Naive thymus-derived CD4-positive, alpha-beta T cell (primary cell): ENCODE data around the gene CTNNAL1. TPM values are rescaled to one million over a fixed set of nuclear protein-coding genes. Genes with fewer than 3 reads are reported as not detected.

ENCODE experiments used
- ATAC-seq: fragments of 150-1000 bp; cut with Tn5 transposase; 2 replicates; pipeline ENCODE4 v1.10.0; 2021; ENCODE audit warnings: mild to moderate bottlenecking, moderate library complexity
- CTCF ChIA-PET: fragments of 350-600 bp; sonication (Branson Sonifier 250); formaldehyde crosslinking; loops from one replicate; lab custom pipeline; 2021; ENCODE audit warnings: antibody characterized with exemption; lab: Charles Lee
- POLR2A ChIA-PET: fragments of 350-600 bp; sonication (Branson Sonifier 250); formaldehyde crosslinking; loops from one replicate; lab custom pipeline; 2021; ENCODE audit warnings: antibody characterized with exemption, inconsistent platforms; lab: Charles Lee
- DNase-seq, 9 donors: peaks; one replicate each; pipeline versions ENCODE4 v3.0.0 to v3.0.0-alpha.2; 2020 to 2022; ENCODE audit warnings: mixed read lengths in 1 of 9
- H3K27ac ChIP-seq: one replicate; pipeline ENCODE4 v1.7.0; 2013; ENCODE audit warnings: mild to moderate bottlenecking, low read depth, low read length, moderate library complexity
- H3K27me3 ChIP-seq, 2 donors: one replicate each; pipeline ENCODE4 v1.7.0; 2013; ENCODE audit warnings: low read length in 2 of 2, mild to moderate bottlenecking in 2 of 2, moderate library complexity in 2 of 2; ENCODE audit not compliant: control insufficient read depth in 2 of 2, insufficient read depth in 2 of 2
- H3K36me3 ChIP-seq, 3 experiments: 1 replicate in 2 of 3; 2 replicates in 1 of 3; pipeline ENCODE4 v1.7.0; 2013; ENCODE audit warnings: low read length in 3 of 3, mild to moderate bottlenecking in 3 of 3, moderate library complexity in 1 of 3; ENCODE audit not compliant: insufficient read depth in 3 of 3, control insufficient read depth in 2 of 3
- H3K4me1 ChIP-seq, 2 donors: one replicate each; pipeline ENCODE4 v1.7.0; 2013; ENCODE audit warnings: low read length in 2 of 2, mild to moderate bottlenecking in 2 of 2, moderate library complexity in 1 of 2; ENCODE audit not compliant: control insufficient read depth in 2 of 2, insufficient read depth in 2 of 2
- H3K4me3 ChIP-seq: 2 replicates; pipeline ENCODE4 v1.7.0; 2013; ENCODE audit warnings: mild to moderate bottlenecking, low read length
- H3K9me3 ChIP-seq, 3 experiments: 1 replicate in 2 of 3; 2 replicates in 1 of 3; pipeline ENCODE4 v1.7.0; 2013; ENCODE audit warnings: low read length in 3 of 3; ENCODE audit not compliant: control insufficient read depth in 2 of 3
- H3K27ac Mint-ChIP-seq, 9 donors: one replicate each; pipeline ENCODE4 v1.8.0; 2020 to 2022; ENCODE audit warnings: mixed read lengths in 9 of 9, mild to moderate bottlenecking in 8 of 9, moderate library complexity in 5 of 9, inconsistent platforms in 2 of 9
- H3K27me3 Mint-ChIP-seq, 5 donors: one replicate each; pipeline ENCODE4 v1.8.0; 2021 to 2022; ENCODE audit warnings: mixed read lengths in 5 of 5, mild to moderate bottlenecking in 1 of 5
- H3K36me3 Mint-ChIP-seq, 5 donors: one replicate each; pipeline ENCODE4 v1.8.0; 2020 to 2022; ENCODE audit warnings: mixed read lengths in 5 of 5, mild to moderate bottlenecking in 3 of 5, inconsistent platforms in 1 of 5
- H3K4me1 Mint-ChIP-seq, 7 donors: one replicate each; pipeline ENCODE4 v1.8.0; 2020 to 2022; ENCODE audit warnings: mixed read lengths in 7 of 7, mild to moderate bottlenecking in 3 of 7, inconsistent platforms in 1 of 7
- H3K4me3 Mint-ChIP-seq, 10 donors: one replicate each; pipeline ENCODE4 v1.8.0; 2020 to 2022; ENCODE audit warnings: mild to moderate bottlenecking in 10 of 10, mixed read lengths in 10 of 10, moderate library complexity in 6 of 10, inconsistent platforms in 2 of 10
- H3K9me3 Mint-ChIP-seq, 11 donors: one replicate each; pipeline ENCODE4 v1.8.0; 2020 to 2022; ENCODE audit warnings: mixed read lengths in 11 of 11, mild to moderate bottlenecking in 4 of 11, inconsistent platforms in 1 of 11, moderate library complexity in 1 of 11
- intact Hi-C, 2 donors: fragments of 100-400 bp; cut with micrococcal nuclease; formaldehyde crosslinking; loops; one replicate each; pipeline ENCODE4 v1.15.1; 2023
- polyA plus RNA-seq, 2 donors: library from polyadenylated mRNA; unstranded; fragments of 300-500 nt; fragmentation: Illumina TruSeq; gene quantifications; one replicate each; pipeline ENCODE4 v1.2.3, GENCODE V29; 2021
- total RNA-seq, 6 experiments: library from RNA in 5 of 6; stranded (reverse) in 5 of 6; gene quantifications; 1 replicate in 5 of 6; 2 replicates in 1 of 6; pipeline ENCODE4 v1.2.3 and lab custom pipeline; 2021 to 2026

CTNNAL1 gene
- total and polyA plus RNA-seq, 7 experiments from 2014 or later: 0.77 to 9.9 (median 1.1) TPM

- H3K27me3 Mint-ChIP-seq: no peaks in the 10 kb centered on the region
- peaks cover 0 to 40% (median 22%) of the 10 kb centered on the region in 5 donors for H3K36me3 Mint-ChIP-seq
- no peaks in the 10 kb centered on the region for H3K9me3 Mint-ChIP-seq
- Histone ChIP-seq H3K36me3 (peaks cover 0 to 30% (median 7%) of the 10 kb centered on the region in 3 experiments), H3K27me3 (no peaks in the 10 kb centered on the region), H3K4me3 (no peak overlapping the region), H3K27ac (no peak overlapping the region), H3K9me3 (no peaks in the 10 kb centered on the region), H3K4me1 (no peaks in the 10 kb centered on the region)
- DNase-seq: no peak
- CTCF ChIA-PET: no interaction called here
- ATAC-seq: no peak
- H3K4me1 Mint-ChIP-seq: peaks cover 5 to 15% (median 10%) of the 10 kb centered on the region in 7 donors
- intact Hi-C loops: loop anchor here in 1 of 2 donors (5.0 kb wide), 1 partner anchor 71 kb away; no protein-coding TSS in a partner anchor
- no peak overlapping the region for H3K27ac Mint-ChIP-seq
- no peak overlapping the region for H3K4me3 Mint-ChIP-seq
- POLR2A ChIA-PET: no interaction called here
These were observed 17.9 kb upstream of the CTNNAL1 start for GRCh38 chr9:109031241-109031640.

GRCh38 chr9:109030426-109030825 lies 17.1 kb upstream of the CTNNAL1 start:
- Mint-ChIP-seq H3K4me1 (peaks cover 9 to 18% (median 12%) of the 10 kb centered on the region in 7 donors), H3K27ac (peak overlapping the region in 1 of 9 donors; percentile 13), H3K4me3 (no peak overlapping the region), H3K36me3 (peaks cover 0 to 45% (median 20%) of the 10 kb centered on the region in 5 donors), H3K9me3 (no peaks in the 10 kb centered on the region), H3K27me3 (no peaks in the 10 kb centered on the region)
- Histone ChIP-seq H3K27me3 (no peaks in the 10 kb centered on the region), H3K4me1 (no peaks in the 10 kb centered on the region), H3K4me3 (no peak overlapping the region), H3K9me3 (no peaks in the 10 kb centered on the region), H3K36me3 (peaks cover 0 to 31% (median 7%) of the 10 kb centered on the region in 3 experiments), H3K27ac (no peak overlapping the region)
- ATAC-seq (no peak), DNase-seq (no peak)
- ChIA-PET POLR2A (no interaction called here), CTCF (no interaction called here)
- intact Hi-C loops: loop anchor here in 1 of 2 donors (5.0 kb wide), 1 partner anchor 72 kb away; no protein-coding TSS in a partner anchor

DNA sequence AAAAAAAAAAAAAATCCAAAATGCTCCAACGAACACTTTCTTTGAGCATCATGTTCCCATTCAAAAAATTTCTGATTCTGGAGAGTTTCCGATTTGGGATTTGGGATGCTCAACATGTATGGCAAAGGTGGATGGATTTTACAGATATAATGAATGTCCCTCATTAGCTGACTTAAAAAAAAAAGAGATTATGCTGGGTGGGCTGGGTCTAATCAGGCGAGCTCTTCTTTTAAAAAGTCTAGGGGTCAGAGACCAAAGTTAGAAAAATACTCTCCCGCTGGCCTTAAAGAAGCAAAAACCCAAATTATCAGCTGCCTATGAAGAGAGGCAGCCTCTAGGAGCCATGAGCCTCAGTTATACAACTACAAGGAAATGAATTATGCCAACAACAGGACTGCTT lies 15.2 kb upstream of the CTNNAL1 start:
- H3K27me3 Mint-ChIP-seq: no peaks in the 10 kb centered on the region
- H3K4me1 Mint-ChIP-seq: peaks cover 11 to 29% (median 16%) of the 10 kb centered on the region in 7 donors
- Histone ChIP-seq H3K27me3 (no peaks in the 10 kb centered on the region), H3K27ac (no peak overlapping the region), H3K4me1 (no peaks in the 10 kb centered on the region), H3K36me3 (peaks cover 0 to 22% (median 5%) of the 10 kb centered on the region in 3 experiments), H3K4me3 (no peak overlapping the region), H3K9me3 (no peaks in the 10 kb centered on the region)
- H3K27ac Mint-ChIP-seq: peak overlapping the region in 2 of 9 donors; percentile 38 to 64
- peaks cover 0 to 49% (median 18%) of the 10 kb centered on the region in 5 donors for H3K36me3 Mint-ChIP-seq
- no peak overlapping the region for H3K4me3 Mint-ChIP-seq
- intact Hi-C loops: no loop called here
- no peaks in the 10 kb centered on the region for H3K9me3 Mint-ChIP-seq
- CTCF ChIA-PET: no interaction called here
- ATAC-seq: no peak
- DNase-seq: no peak
- POLR2A ChIA-PET: interaction anchor here (0.6 kb wide), 1 partner anchor 30 kb away, joined by 3 read pairs; no protein-coding TSS in a partner anchor

DNA sequence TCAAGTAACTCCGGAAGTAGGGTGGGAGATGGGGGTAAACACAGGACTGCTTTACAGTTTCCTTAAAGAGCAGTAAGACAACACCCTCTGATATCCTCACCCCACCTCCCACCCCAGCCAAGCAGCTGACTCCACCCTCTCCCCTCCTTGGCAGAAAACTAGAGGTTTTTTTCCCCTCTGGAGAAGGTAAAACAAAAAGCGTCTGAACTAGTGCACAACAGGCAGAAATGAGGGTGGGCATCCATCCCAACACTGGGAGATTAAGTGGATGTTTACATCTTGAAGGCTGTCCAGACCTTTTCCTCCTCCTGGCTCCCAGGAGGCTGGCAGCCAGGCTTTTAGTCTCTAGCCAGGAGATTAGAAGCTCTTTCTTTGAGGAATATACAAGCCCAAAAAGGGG lies 13.9 kb upstream of the CTNNAL1 start:
- Histone ChIP-seq H3K4me3 (no peak overlapping the region), H3K9me3 (no peaks in the 10 kb centered on the region), H3K27me3 (no peaks in the 10 kb centered on the region), H3K27ac (no peak overlapping the region), H3K36me3 (peaks cover 0 to 13% (median 0%) of the 10 kb centered on the region in 3 experiments), H3K4me1 (no peaks in the 10 kb centered on the region)
- ATAC-seq (no peak), DNase-seq (no peak)
- CTCF ChIA-PET: no interaction called here
- POLR2A ChIA-PET: no interaction called here
- H3K27me3 Mint-ChIP-seq: no peaks in the 10 kb centered on the region
- H3K27ac Mint-ChIP-seq: peak overlapping the region in 1 of 9 donors; percentile 60
- no peaks in the 10 kb centered on the region for H3K9me3 Mint-ChIP-seq
- peaks cover 13 to 29% (median 18%) of the 10 kb centered on the region in 7 donors for H3K4me1 Mint-ChIP-seq
- no peak overlapping the region for H3K4me3 Mint-ChIP-seq
- intact Hi-C loops: no loop called here
- peaks cover 0 to 42% (median 14%) of the 10 kb centered on the region in 5 donors for H3K36me3 Mint-ChIP-seq

DNA sequence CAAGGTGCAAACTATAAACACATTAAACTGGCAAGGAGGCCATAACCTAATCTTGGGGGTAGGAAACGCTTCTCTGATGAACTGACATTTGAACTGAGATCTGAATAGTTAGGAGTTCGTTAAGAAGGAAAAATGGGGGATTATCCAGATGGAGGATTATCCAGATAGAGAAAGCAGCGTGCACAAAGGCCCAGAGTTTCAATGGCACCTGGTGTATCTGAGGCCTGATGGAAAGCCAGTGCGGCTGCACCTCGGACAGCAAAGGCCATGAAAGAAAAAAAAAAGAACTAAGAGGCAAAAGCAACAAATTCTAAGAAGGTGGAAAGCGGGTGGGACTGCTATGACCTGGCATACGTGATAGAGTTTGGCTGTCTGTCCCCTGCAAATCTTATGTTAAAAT lies 13.0 kb upstream of the CTNNAL1 start:
- H3K4me3 Mint-ChIP-seq: no peak overlapping the region
- intact Hi-C loops: no loop called here
- POLR2A ChIA-PET: no interaction called here
- H3K27ac ChIP-seq: no peak overlapping the region
- H3K36me3 Mint-ChIP-seq: peaks cover 0 to 36% (median 11%) of the 10 kb centered on the region in 5 donors
- no peaks in the 10 kb centered on the region for H3K27me3 Mint-ChIP-seq
- H3K9me3 ChIP-seq: no peaks in the 10 kb centered on the region
- peak overlapping the region in 4 of 9 donors; percentile 14 to 78 (median 48) for H3K27ac Mint-ChIP-seq
- no peaks in the 10 kb centered on the region for H3K4me1 ChIP-seq
- no peaks in the 10 kb centered on the region for H3K9me3 Mint-ChIP-seq
- H3K4me1 Mint-ChIP-seq: peaks cover 13 to 29% (median 18%) of the 10 kb centered on the region in 7 donors
- no peaks in the 10 kb centered on the region for H3K27me3 ChIP-seq
- DNase-seq (no peak), ATAC-seq (no peak)
- no peak overlapping the region for H3K4me3 ChIP-seq
- peaks cover 0 to 9% (median 0%) of the 10 kb centered on the region in 3 experiments for H3K36me3 ChIP-seq
- CTCF ChIA-PET: no interaction called here

DNA sequence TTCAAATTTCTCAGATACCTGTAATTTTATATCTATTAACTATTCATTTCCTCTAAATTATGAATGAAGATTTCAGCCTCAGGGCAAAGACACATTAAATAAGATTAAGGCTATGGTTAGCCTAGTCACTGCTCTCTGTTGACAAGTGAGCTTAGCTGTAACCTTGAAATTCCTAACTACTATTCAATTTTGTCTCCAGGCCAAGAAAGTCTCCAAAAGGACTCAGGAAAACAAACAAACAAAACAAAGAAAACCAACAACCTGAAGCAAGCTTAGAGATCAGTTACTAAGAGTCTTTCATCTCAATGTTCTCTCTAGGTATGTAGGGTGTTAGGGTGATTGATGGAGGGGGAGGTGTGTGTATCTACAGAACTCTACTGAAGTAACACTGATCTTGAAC lies 9.6 kb upstream of the CTNNAL1 start:
- Mint-ChIP-seq H3K27me3 (no peaks in the 10 kb centered on the region), H3K9me3 (no peaks in the 10 kb centered on the region), H3K4me1 (peaks cover 7 to 24% (median 18%) of the 10 kb centered on the region in 7 donors), H3K27ac (peak overlapping the region in 5 of 9 donors; percentile 13 to 59 (median 14)), H3K4me3 (no peak overlapping the region), H3K36me3 (peaks cover 0 to 46% (median 13%) of the 10 kb centered on the region in 5 donors)
- no peak overlapping the region for H3K27ac ChIP-seq
- DNase-seq (no peak), ATAC-seq (no peak)
- H3K4me3 ChIP-seq: no peak overlapping the region
- CTCF ChIA-PET: no interaction called here
- no peaks in the 10 kb centered on the region for H3K4me1 ChIP-seq
- POLR2A ChIA-PET: interaction anchor here (0.6 kb wide), 1 partner anchor 9 kb away, joined by 3 read pairs; no protein-coding TSS in a partner anchor
- intact Hi-C loops: no loop called here
- no peaks in the 10 kb centered on the region for H3K9me3 ChIP-seq
- H3K36me3 ChIP-seq: peaks cover 0 to 14% (median 0%) of the 10 kb centered on the region in 3 experiments
- H3K27me3 ChIP-seq: no peaks in the 10 kb centered on the region
